Transverse colon (tissue), 4 donors: Measurements from ENCODE around the gene ATP1B3. TPM values are rescaled to one million over a fixed set of nuclear protein-coding genes. Genes with fewer than 3 reads are reported as not detected.
"Not testable (repeated sequence)": the region's sequence is repeated elsewhere in the genome, so short reads cannot be mapped to it uniquely, and the experiment has no call there.

ENCODE experiments used
- DNase-seq: peaks from one replicate; pipeline ENCODE4 v3.0.0-alpha.2; 2019
- H3K27ac ChIP-seq, 4 donors: fragments of 200-600 bp; sonication (generic); 2 replicates each; pipeline ENCODE4 v1.5.1; 2016 to 2018; ENCODE audit warnings: inconsistent platforms in 4 of 4
- H3K27me3 ChIP-seq: fragments of 200-600 bp; sonication (generic); 2 replicates; pipeline ENCODE4 v1.5.1; 2017; ENCODE audit warnings: inconsistent platforms
- H3K36me3 ChIP-seq, 4 donors: fragments of 200-600 bp; sonication (generic); 2 replicates each; pipeline ENCODE4 v1.5.1; 2017 to 2019; ENCODE audit warnings: inconsistent platforms in 4 of 4
- H3K4me1 ChIP-seq, 4 donors: fragments of 200-600 bp; sonication (generic); 2 replicates each; pipeline ENCODE4 v1.5.1; 2017 to 2020; ENCODE audit warnings: inconsistent platforms in 4 of 4
- H3K4me3 ChIP-seq, 4 donors: fragments of 200-600 bp; sonication (generic); 1 replicate in 1 of 4; 2 replicates in 3 of 4; pipeline versions ENCODE4 v1.5.1 to v1.6.1; 2017 to 2019; ENCODE audit warnings: inconsistent platforms in 4 of 4
- H3K9me3 ChIP-seq, 2 donors: fragments of 200-600 bp; sonication (generic); 2 replicates each; pipeline ENCODE4 v1.5.1; 2017 to 2019; ENCODE audit warnings: inconsistent platforms in 2 of 2
- EP300 ChIP-seq: sonication (generic); formaldehyde crosslinking; IDR thresholded peaks from one replicate; pipeline ENCODE4 v1.6.1; 2017; ENCODE audit warnings: antibody characterized with exemption, low read depth
- POLR2A ChIP-seq: fragments of 450-650 bp; IDR thresholded peaks from one replicate; pipeline ENCODE4 v1.6.1; 2016; ENCODE audit warnings: antibody characterized with exemption, mild to moderate bottlenecking, moderate library complexity
- POLR2AphosphoS5 ChIP-seq, 3 donors: sonication (generic); formaldehyde crosslinking; IDR thresholded peaks; one replicate each; pipeline ENCODE4 v1.6.1; 2016; ENCODE audit warnings: antibody characterized with exemption in 3 of 3
- WGBS, 2 donors: methylation state at CpG; one replicate each; pipeline ENCODE4 v1.1.5; 2018; ENCODE audit warnings: low coverage in 1 of 2; 5-methylcytosine and 5-hydroxymethylcytosine counted together
- in situ Hi-C, 4 donors: fragments of 200-750 bp; cut with MboI; loops; one replicate each; pipeline versions ENCODE4 v1.15.0 to v1.15.1; 2017; ENCODE audit warnings: low sequenced_read_pairs in 3 of 4, low pct_ligation_motif_present in 1 of 4, low pct_unique_long_range_greater_than_20kb in 1 of 4
- intact Hi-C: fragments of 100-400 bp; cut with DNase I; formaldehyde crosslinking; loops from one replicate; pipeline ENCODE4 v1.15.1; 2023; ENCODE audit warnings: low total_unique reads
- total RNA-seq, 4 donors: library from RNA; depleted of rRNA; stranded (reverse); fragments of >200 nt; gene quantifications; one replicate each; pipeline ENCODE4 v1.1.0, GENCODE V29; 2016
- TF ChIP-seq, protein P1 (sequence below), 5 experiments: fragments of 200-600 bp in 3 of 5; fragments of 450-650 bp in 2 of 5; sonication (generic) in 3 of 5; IDR thresholded peaks; 1 replicate in 2 of 5; 2 replicates in 3 of 5; pipeline ENCODE4 v1.5.1; 2016 to 2017; ENCODE audit warnings: antibody characterized with exemption in 5 of 5, inconsistent platforms in 3 of 5, mild to moderate bottlenecking in 2 of 5, moderate library complexity in 1 of 5

ATP1B3 gene
- total RNA-seq, 4 donors from 2014 or later = 79.6 to 251 (median 196) TPM

- H3K4me1 ChIP-seq = no peaks in the 10 kb centered on the region
- H3K36me3 ChIP-seq = peaks cover 0 to 44% (median 11%) of the 10 kb centered on the region in 4 donors
- intact Hi-C loops (no loop called here), in situ Hi-C loops (loop anchor here (25.0 kb wide), 4 partner anchors 184 to 459 kb away; partner anchors contain the start of gene RNF7 (in 3 of the 4))
- no peak for DNase-seq
- H3K27me3 ChIP-seq = no peaks in the 10 kb centered on the region
- TF ChIP-seq POLR2AphosphoS5 (IDR thresholded peaks at IDR 0.05) (no peak), POLR2A (no peak)
- no peak overlapping the region for H3K4me3 ChIP-seq
- WGBS, 2 donors = 81 to 85% methylated on average over 2 of the region's 2 CpGs
- H3K27ac ChIP-seq = no peak overlapping the region
- no peaks in the 10 kb centered on the region for H3K9me3 ChIP-seq
Measured at GRCh38 chr3:141921316-141921715, 44.9 kb downstream of the ATP1B3 start.

DNA sequence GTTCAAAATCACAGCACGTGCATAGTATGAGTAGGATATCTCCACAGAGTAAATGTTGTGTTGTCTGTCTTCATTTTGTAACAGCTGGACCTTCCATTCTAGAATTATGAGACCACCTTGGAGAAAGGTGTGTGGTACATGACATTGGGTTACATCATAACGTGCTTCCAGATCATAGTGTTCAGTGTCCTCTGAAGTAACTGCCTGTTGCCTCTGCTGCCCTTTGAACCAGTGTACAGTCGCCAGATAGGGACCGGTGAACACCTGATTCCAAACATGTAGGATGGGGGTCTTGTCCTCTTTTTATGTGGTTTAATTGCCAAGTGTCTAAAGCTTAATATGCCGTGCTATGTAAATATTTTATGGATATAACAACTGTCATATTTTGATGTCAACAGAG is 49.2 kb downstream of the ATP1B3 start:
- H3K27me3 ChIP-seq, DNase-seq, intact Hi-C loops, H3K9me3 ChIP-seq, H3K4me3 ChIP-seq, H3K4me1 ChIP-seq, H3K27ac ChIP-seq, in situ Hi-C loops: not testable (repeated sequence)
- peaks cover 0 to 28% (median 5%) of the 10 kb centered on the region in 4 donors for H3K36me3 ChIP-seq
- 81 to 85% methylated on average over 3 to 5 of the region's 5 CpGs for WGBS, 2 donors

DNA sequence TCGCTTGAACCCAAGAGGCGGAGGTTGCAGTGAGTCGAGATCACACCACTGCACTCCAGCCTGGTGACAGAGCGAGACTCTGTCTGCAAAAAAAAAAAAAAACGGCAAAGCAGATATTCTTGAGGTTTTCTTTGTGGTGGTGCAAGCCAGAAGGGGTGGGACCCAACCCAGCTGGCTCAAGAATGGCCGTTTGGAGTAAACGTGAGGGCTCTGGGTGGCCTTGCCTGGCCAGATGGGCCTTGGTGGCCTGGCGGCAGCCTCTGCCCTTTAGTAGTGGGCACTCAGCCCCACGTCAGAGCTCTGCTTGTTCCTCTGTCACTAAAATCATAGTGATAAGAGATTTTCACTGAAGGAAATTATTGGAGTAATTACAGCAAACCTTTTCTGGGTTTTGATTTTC is 50.5 kb downstream of the ATP1B3 start:
- Histone ChIP-seq H3K27me3 (no peaks in the 10 kb centered on the region), H3K36me3 (peaks cover 0 to 28% (median 5%) of the 10 kb centered on the region in 4 donors), H3K4me3 (no peak overlapping the region), H3K9me3 (no peaks in the 10 kb centered on the region), H3K27ac (no peak overlapping the region), H3K4me1 (no peaks in the 10 kb centered on the region)
- DNase-seq = no peak
- TF ChIP-seq, protein P1, sequence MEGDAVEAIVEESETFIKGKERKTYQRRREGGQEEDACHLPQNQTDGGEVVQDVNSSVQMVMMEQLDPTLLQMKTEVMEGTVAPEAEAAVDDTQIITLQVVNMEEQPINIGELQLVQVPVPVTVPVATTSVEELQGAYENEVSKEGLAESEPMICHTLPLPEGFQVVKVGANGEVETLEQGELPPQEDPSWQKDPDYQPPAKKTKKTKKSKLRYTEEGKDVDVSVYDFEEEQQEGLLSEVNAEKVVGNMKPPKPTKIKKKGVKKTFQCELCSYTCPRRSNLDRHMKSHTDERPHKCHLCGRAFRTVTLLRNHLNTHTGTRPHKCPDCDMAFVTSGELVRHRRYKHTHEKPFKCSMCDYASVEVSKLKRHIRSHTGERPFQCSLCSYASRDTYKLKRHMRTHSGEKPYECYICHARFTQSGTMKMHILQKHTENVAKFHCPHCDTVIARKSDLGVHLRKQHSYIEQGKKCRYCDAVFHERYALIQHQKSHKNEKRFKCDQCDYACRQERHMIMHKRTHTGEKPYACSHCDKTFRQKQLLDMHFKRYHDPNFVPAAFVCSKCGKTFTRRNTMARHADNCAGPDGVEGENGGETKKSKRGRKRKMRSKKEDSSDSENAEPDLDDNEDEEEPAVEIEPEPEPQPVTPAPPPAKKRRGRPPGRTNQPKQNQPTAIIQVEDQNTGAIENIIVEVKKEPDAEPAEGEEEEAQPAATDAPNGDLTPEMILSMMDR (IDR thresholded peaks at IDR 0.05) = no peak
- TF ChIP-seq POLR2A (no peak), POLR2AphosphoS5 (IDR thresholded peaks at IDR 0.05) (no peak), EP300 (no peak)
- WGBS, 2 donors = 83 to 100% methylated on average over 3 to 9 of the region's 9 CpGs
- in situ Hi-C loops = no loop called here
- intact Hi-C loops = no loop called here

DNA sequence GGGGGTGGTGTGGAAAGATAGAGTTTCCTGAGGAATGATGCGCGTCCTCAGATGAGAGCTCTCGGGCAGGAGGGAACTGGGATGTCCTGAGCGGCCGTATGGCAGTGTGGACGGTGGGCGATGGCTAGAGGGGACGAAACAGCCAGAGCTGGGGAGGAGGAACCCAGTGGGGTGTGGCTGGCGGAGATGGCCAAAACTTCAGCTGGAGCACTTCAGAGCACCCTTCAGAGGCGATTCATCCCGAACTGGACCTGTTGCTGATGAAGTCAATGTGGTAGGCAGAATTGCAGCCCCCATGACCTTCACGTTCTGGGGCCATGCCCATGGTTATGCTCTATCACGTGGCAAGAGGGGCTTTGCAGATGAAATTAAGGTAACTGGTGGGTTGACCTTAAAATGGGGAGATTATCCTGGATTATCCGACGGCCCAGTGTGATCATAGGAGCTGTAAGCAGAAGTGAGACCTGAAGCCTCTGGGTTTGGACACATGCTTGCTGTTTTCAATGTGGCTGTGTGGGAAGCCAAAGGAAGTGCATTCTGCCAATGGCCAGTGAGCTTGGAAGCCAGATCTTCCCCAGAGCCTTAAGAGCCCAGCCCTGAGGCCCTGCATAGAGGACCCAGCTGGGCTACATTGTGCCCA is 52.3 kb downstream of the ATP1B3 start:
- no peaks in the 10 kb centered on the region for H3K27me3 ChIP-seq
- intact Hi-C loops = no loop called here

GRCh38 chr3:141929341-141929995 is 53.0 kb downstream of the ATP1B3 start:
- H3K27me3 ChIP-seq = no peaks in the 10 kb centered on the region
- no peak overlapping the region for H3K4me3 ChIP-seq
- H3K4me1 ChIP-seq = no peaks in the 10 kb centered on the region
- DNase-seq = no peak
- in situ Hi-C loops = no loop called here
- H3K36me3 ChIP-seq = peaks cover 0 to 19% (median 0%) of the 10 kb centered on the region in 4 donors
- H3K27ac ChIP-seq = no peak overlapping the region
- TF ChIP-seq, protein P1 (IDR thresholded peaks at IDR 0.05) = no peak
- no peak for TF ChIP-seq POLR2AphosphoS5 (IDR thresholded peaks at IDR 0.05)
- TF ChIP-seq EP300 = no peak
- TF ChIP-seq POLR2A = no peak
- H3K9me3 ChIP-seq = no peaks in the 10 kb centered on the region
- WGBS, 2 donors = 88% methylated on average over 7 of the region's 7 CpGs; no CpG with 5 or more reads in 1 of the 2 donors
- intact Hi-C loops = no loop called here

More for the DNA sequence above, 52.3 kb downstream of the ATP1B3 start:
- WGBS, 2 donors = 91% methylated on average over 15 of the region's 15 CpGs; no CpG with 5 or more reads in 1 of the 2 donors
- no peak for DNase-seq
- TF ChIP-seq POLR2AphosphoS5 (IDR thresholded peaks at IDR 0.05) = no peak
- TF ChIP-seq POLR2A = no peak
- TF ChIP-seq, protein P1 (IDR thresholded peaks at IDR 0.05) = no peak
- no peak for TF ChIP-seq EP300
- no peak overlapping the region for H3K27ac ChIP-seq
- no peaks in the 10 kb centered on the region for H3K9me3 ChIP-seq
- no peak overlapping the region for H3K4me3 ChIP-seq
- no peaks in the 10 kb centered on the region for H3K4me1 ChIP-seq
- in situ Hi-C loops = no loop called here
- peaks cover 0 to 22% (median 0%) of the 10 kb centered on the region in 4 donors for H3K36me3 ChIP-seq
